NCI-H1694 treated with DMSO at 0.1 percent for 48 hours (cell line): ENCODE results near the gene MYLK2.

Experiments
- DNase-seq: peaks from one replicate; lab custom pipeline; 2025; lab: John Stamatoyannopoulos, UW

MYLK2 gene

GRCh38 chr20:31835977-31836852 is 17.1 kb downstream of the MYLK2 start:
- no peak for DNase-seq

- no peak for DNase-seq
Measured at GRCh38 chr20:31836853-31837608, 17.9 kb downstream of the MYLK2 start.

- no peak for DNase-seq
Measured at GRCh38 chr20:31837896-31838397, 18.8 kb downstream of the MYLK2 start.

- DNase-seq, result no peak
Measured at GRCh38 chr20:31838646-31839292, 19.6 kb downstream of the MYLK2 start.

- no peak for DNase-seq
Measured at GRCh38 chr20:31839782-31840487, 20.8 kb downstream of the MYLK2 start.

GRCh38 chr20:31840906-31841816 is 22.0 kb downstream of the MYLK2 start:
- DNase-seq, result no peak

GRCh38 chr20:31841928-31842327 is 22.8 kb downstream of the MYLK2 start:
- DNase-seq, result no peak

GRCh38 chr20:31842471-31843157 is 23.5 kb downstream of the MYLK2 start:
- DNase-seq, result no peak

- no peak for DNase-seq
Measured at GRCh38 chr20:31843288-31843687, 24.1 kb downstream of the MYLK2 start.

GRCh38 chr20:31843881-31844280 is 24.7 kb downstream of the MYLK2 start:
- DNase-seq, result no peak

- no peak for DNase-seq
Measured at GRCh38 chr20:31844737-31845299, 25.7 kb downstream of the MYLK2 start.

- no peak for DNase-seq
Measured at GRCh38 chr20:31845300-31845863, 26.2 kb downstream of the MYLK2 start, which contains the start of gene FOXS1. TSS of gene FOXS1 (minus strand) at chr20:31845604. CDS start at chr20:31845542, 62 bp downstream.

GRCh38 chr20:31846793-31847138 is 27.6 kb downstream of the MYLK2 start:
- DNase-seq, result no peak

GRCh38 chr20:31848088-31848999 is 29.2 kb downstream of the MYLK2 start:
- DNase-seq, result no peak

- no peak for DNase-seq
Measured at GRCh38 chr20:31849306-31849930, 30.3 kb downstream of the MYLK2 start.

GRCh38 chr20:31851240-31851955 is 32.2 kb downstream of the MYLK2 start:
- DNase-seq, result no peak

GRCh38 chr20:31853481-31853880 is 34.3 kb downstream of the MYLK2 start:
- no peak for DNase-seq
